WTC11 (cell line): ENCODE data around the gene CAPN13. TPM values are rescaled to one million over a fixed set of nuclear protein-coding genes. Genes with fewer than 3 reads are reported as not detected.

Experiments used
- ATAC-seq: fragments of 200-7000 bp; cut with Tn5 transposase; 2 replicates; pipeline ENCODE4 v1.10.0; 2021; ENCODE audit warnings: mild to moderate bottlenecking, moderate library complexity
- CTCF ChIA-PET: fragments of 300-600 bp; sonication (Branson Sonifier 250); formaldehyde crosslinking; loops from one replicate; lab custom pipeline; 2021; ENCODE audit warnings: antibody characterized with exemption; lab: Charles Lee
- POLR2A ChIA-PET: fragments of 350-600 bp; sonication (Branson Sonifier 250); formaldehyde crosslinking; loops from one replicate; lab custom pipeline; 2021; ENCODE audit warnings: antibody characterized with exemption; lab: Charles Lee
- DNase-seq: peaks from one replicate; pipeline ENCODE4 v3.0.0; 2021; ENCODE audit warnings: low spot score
- H3K27ac Mint-ChIP-seq: 2 replicates; pipeline ENCODE4 v1.8.0; 2021; ENCODE audit warnings: mixed read lengths
- H3K27me3 Mint-ChIP-seq: 2 replicates; pipeline ENCODE4 v1.8.0; 2021; ENCODE audit warnings: low read depth, mild to moderate bottlenecking, moderate library complexity, mixed read lengths
- H3K36me3 Mint-ChIP-seq: 2 replicates; pipeline ENCODE4 v1.8.0; 2021; ENCODE audit warnings: mixed read lengths
- H3K4me1 Mint-ChIP-seq: 2 replicates; pipeline ENCODE4 v1.8.0; 2022; ENCODE audit warnings: mixed read lengths
- H3K4me3 Mint-ChIP-seq: 2 replicates; pipeline ENCODE4 v1.8.0; 2021; ENCODE audit warnings: mild to moderate bottlenecking, moderate library complexity, mixed read lengths
- H3K9me3 Mint-ChIP-seq: 2 replicates; pipeline ENCODE4 v1.8.0; 2021; ENCODE audit warnings: mixed read lengths
- ATF1 ChIP-seq: sonication (generic); formaldehyde crosslinking; IDR thresholded peaks from 2 replicates; pipeline ENCODE4 v1.8.1; 2023; ENCODE audit warnings: mild to moderate bottlenecking, moderate library complexity, missing genetic modification reagents
- CREM ChIP-seq: sonication (generic); formaldehyde crosslinking; IDR thresholded peaks from 2 replicates; pipeline ENCODE4 v1.8.1; 2022; ENCODE audit warnings: mild to moderate bottlenecking, missing genetic modification reagents, moderate library complexity
- EMX1 ChIP-seq: fragments of 250-450 bp; sonication (Bioruptor Pico); IDR thresholded peaks from 2 replicates; pipeline ENCODE4 v1.8.0; 2021; ENCODE audit warnings: mild to moderate bottlenecking
- GABPB1 ChIP-seq: sonication (generic); formaldehyde crosslinking; IDR thresholded peaks from 2 replicates; pipeline ENCODE4 v1.8.1; 2023; ENCODE audit warnings: mild to moderate bottlenecking, missing genetic modification reagents
- IRF2 ChIP-seq: sonication (generic); formaldehyde crosslinking; IDR thresholded peaks from 2 replicates; pipeline ENCODE4 v1.8.0; 2022; ENCODE audit warnings: low read depth, missing genetic modification reagents, borderline replicate concordance
- JAZF1 ChIP-seq: fragments of 250-450 bp; sonication (Bioruptor Pico); IDR thresholded peaks from 2 replicates; pipeline ENCODE4 v1.9.0; 2021; ENCODE audit warnings: moderate library complexity, mild to moderate bottlenecking, inconsistent platforms
- MXD4 ChIP-seq: fragments of 250-450 bp; sonication (Bioruptor Pico); IDR thresholded peaks from 2 replicates; pipeline ENCODE4 v1.8.0; 2021; ENCODE audit warnings: mild to moderate bottlenecking, moderate library complexity, borderline replicate concordance
- NFYB ChIP-seq: sonication (generic); formaldehyde crosslinking; conservative IDR thresholded peaks from 2 replicates; pipeline ENCODE4 v1.8.0; 2022; ENCODE audit warnings: low read depth, missing genetic modification reagents
- OVOL2 ChIP-seq: fragments of 250-450 bp; sonication (Bioruptor Pico); IDR thresholded peaks from 2 replicates; pipeline ENCODE4 v1.9.0; 2021; ENCODE audit warnings: mild to moderate bottlenecking, borderline replicate concordance
- TCF7 ChIP-seq: sonication (generic); formaldehyde crosslinking; IDR thresholded peaks from 2 replicates; pipeline ENCODE4 v1.8.0; 2022; ENCODE audit warnings: mild to moderate bottlenecking, low read depth, missing genetic modification reagents, moderate library complexity
- ZMAT4 ChIP-seq: fragments of 250-450 bp; sonication (Bioruptor Pico); IDR thresholded peaks from 2 replicates; pipeline ENCODE4 v1.9.0; 2021; ENCODE audit warnings: mild to moderate bottlenecking
- ZNF396 ChIP-seq: fragments of 250-450 bp; sonication (Bioruptor Pico); IDR thresholded peaks from 2 replicates; pipeline ENCODE4 v1.8.0; 2021; ENCODE audit warnings: mild to moderate bottlenecking, moderate library complexity, borderline replicate concordance
- ZNF425 ChIP-seq: fragments of 250-450 bp; sonication (Bioruptor Pico); conservative IDR thresholded peaks from 2 replicates; pipeline ENCODE4 v1.9.0; 2021; ENCODE audit warnings: mild to moderate bottlenecking
- total RNA-seq: library from RNA; stranded (reverse); gene quantifications from 3 replicates; pipeline ENCODE4 v1.2.3, GENCODE V29; 2021
- TF ChIP-seq, protein P1 (sequence below): sonication (generic); formaldehyde crosslinking; IDR thresholded peaks from 2 replicates; pipeline ENCODE4 v1.8.0; 2022; ENCODE audit warnings: mild to moderate bottlenecking, missing genetic modification reagents
- TF ChIP-seq, protein P2 (sequence below): sonication (generic); formaldehyde crosslinking; IDR thresholded peaks from 2 replicates; pipeline ENCODE4 v1.8.0; 2022; ENCODE audit warnings: mild to moderate bottlenecking, missing genetic modification reagents
- TF ChIP-seq, protein P3 (sequence below): sonication (generic); formaldehyde crosslinking; IDR thresholded peaks from 2 replicates; pipeline ENCODE4 v1.8.0; 2022; ENCODE audit warnings: mild to moderate bottlenecking, missing genetic modification reagents
- TF ChIP-seq, protein P4 (sequence below): sonication (generic); formaldehyde crosslinking; IDR thresholded peaks from 2 replicates; pipeline ENCODE4 v1.8.1; 2023; ENCODE audit warnings: mild to moderate bottlenecking, moderate library complexity, missing genetic modification reagents
- TF ChIP-seq, protein P5 (sequence below): sonication (generic); formaldehyde crosslinking; conservative IDR thresholded peaks from 2 replicates; pipeline ENCODE4 v1.8.1; 2023; ENCODE audit warnings: mild to moderate bottlenecking, low read depth, missing genetic modification reagents, moderate library complexity

CAPN13 gene
- total RNA-seq, 1 experiment from 2014 or later: 1.7 TPM

DNA sequence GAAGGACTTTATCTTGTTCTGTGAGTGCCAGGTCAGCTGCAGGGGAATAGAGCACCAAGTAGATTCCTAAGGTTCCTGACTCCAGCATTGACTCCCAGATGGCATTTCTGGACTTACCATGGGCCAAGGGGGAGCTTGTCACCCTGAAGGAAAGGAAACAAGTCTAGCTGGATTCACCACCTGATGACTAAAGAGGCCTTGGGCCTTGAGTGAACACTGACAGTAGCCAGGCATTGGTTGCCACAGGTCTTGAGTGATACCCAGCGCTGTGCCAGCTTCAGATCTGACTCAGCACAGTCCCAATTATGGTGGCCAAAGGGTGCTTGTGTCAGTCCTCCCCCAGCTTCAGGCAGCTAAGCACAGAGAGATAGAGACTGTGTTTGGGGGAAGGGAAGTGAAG, 40.1 kb upstream of the CAPN13 start:
- no peak overlapping the region for H3K4me3 Mint-ChIP-seq
- H3K36me3 Mint-ChIP-seq: no peaks in the 10 kb centered on the region
- H3K4me1 Mint-ChIP-seq: no peaks in the 10 kb centered on the region
- no peak for ATAC-seq
- POLR2A ChIA-PET: no interaction called here
- no peak overlapping the region for H3K27ac Mint-ChIP-seq
- peaks cover 12% of the 10 kb centered on the region; the same call in 1 of the 2 replicates for H3K27me3 Mint-ChIP-seq
- DNase-seq: no peak
- CTCF ChIA-PET: no interaction called here
- TF ChIP-seq IRF2 (no peak), ZMAT4 (CRISPR knock-in tag) (no peak), EMX1 (CRISPR knock-in tag) (no peak), TCF7 (no peak), MXD4 (no peak), ZNF425 (CRISPR knock-in tag) (no peak), JAZF1 (CRISPR knock-in tag) (no peak), OVOL2 (CRISPR knock-in tag) (no peak), CREM (CRISPR knock-in tag) (no peak), GABPB1 (no peak), NFYB (CRISPR knock-in tag) (no peak), ZNF396 (CRISPR knock-in tag) (no peak), ATF1 (CRISPR knock-in tag) (no peak)
- TF ChIP-seq, protein P1, sequence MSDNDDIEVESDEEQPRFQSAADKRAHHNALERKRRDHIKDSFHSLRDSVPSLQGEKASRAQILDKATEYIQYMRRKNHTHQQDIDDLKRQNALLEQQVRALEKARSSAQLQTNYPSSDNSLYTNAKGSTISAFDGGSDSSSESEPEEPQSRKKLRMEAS (CRISPR knock-in tag): no peak
- TF ChIP-seq, protein P2, sequence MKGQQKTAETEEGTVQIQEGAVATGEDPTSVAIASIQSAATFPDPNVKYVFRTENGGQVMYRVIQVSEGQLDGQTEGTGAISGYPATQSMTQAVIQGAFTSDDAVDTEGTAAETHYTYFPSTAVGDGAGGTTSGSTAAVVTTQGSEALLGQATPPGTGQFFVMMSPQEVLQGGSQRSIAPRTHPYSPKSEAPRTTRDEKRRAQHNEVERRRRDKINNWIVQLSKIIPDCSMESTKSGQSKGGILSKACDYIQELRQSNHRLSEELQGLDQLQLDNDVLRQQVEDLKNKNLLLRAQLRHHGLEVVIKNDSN (CRISPR knock-in tag): no peak
- TF ChIP-seq, protein P3, sequence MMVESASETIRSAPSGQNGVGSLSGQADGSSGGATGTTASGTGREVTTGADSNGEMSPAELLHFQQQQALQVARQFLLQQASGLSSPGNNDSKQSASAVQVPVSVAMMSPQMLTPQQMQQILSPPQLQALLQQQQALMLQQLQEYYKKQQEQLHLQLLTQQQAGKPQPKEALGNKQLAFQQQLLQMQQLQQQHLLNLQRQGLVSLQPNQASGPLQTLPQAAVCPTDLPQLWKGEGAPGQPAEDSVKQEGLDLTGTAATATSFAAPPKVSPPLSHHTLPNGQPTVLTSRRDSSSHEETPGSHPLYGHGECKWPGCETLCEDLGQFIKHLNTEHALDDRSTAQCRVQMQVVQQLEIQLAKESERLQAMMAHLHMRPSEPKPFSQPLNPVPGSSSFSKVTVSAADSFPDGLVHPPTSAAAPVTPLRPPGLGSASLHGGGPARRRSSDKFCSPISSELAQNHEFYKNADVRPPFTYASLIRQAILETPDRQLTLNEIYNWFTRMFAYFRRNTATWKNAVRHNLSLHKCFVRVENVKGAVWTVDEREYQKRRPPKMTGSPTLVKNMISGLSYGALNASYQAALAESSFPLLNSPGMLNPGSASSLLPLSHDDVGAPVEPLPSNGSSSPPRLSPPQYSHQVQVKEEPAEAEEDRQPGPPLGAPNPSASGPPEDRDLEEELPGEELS: no peak
- TF ChIP-seq, protein P4, sequence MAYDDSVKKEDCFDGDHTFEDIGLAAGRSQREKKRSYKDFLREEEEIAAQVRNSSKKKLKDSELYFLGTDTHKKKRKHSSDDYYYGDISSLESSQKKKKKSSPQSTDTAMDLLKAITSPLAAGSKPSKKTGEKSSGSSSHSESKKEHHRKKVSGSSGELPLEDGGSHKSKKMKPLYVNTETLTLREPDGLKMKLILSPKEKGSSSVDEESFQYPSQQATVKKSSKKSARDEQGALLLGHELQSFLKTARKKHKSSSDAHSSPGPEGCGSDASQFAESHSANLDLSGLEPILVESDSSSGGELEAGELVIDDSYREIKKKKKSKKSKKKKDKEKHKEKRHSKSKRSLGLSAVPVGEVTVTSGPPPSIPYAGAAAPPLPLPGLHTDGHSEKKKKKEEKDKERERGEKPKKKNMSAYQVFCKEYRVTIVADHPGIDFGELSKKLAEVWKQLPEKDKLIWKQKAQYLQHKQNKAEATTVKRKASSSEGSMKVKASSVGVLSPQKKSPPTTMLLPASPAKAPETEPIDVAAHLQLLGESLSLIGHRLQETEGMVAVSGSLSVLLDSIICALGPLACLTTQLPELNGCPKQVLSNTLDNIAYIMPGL (CRISPR knock-in tag): no peak
- TF ChIP-seq, protein P5, sequence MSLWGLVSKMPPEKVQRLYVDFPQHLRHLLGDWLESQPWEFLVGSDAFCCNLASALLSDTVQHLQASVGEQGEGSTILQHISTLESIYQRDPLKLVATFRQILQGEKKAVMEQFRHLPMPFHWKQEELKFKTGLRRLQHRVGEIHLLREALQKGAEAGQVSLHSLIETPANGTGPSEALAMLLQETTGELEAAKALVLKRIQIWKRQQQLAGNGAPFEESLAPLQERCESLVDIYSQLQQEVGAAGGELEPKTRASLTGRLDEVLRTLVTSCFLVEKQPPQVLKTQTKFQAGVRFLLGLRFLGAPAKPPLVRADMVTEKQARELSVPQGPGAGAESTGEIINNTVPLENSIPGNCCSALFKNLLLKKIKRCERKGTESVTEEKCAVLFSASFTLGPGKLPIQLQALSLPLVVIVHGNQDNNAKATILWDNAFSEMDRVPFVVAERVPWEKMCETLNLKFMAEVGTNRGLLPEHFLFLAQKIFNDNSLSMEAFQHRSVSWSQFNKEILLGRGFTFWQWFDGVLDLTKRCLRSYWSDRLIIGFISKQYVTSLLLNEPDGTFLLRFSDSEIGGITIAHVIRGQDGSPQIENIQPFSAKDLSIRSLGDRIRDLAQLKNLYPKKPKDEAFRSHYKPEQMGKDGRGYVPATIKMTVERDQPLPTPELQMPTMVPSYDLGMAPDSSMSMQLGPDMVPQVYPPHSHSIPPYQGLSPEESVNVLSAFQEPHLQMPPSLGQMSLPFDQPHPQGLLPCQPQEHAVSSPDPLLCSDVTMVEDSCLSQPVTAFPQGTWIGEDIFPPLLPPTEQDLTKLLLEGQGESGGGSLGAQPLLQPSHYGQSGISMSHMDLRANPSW (CRISPR knock-in tag): no peak
- TF ChIP-seq, all 79 proteins: peak for 0
- H3K9me3 Mint-ChIP-seq: peaks cover 23% of the 10 kb centered on the region
